Posterior vena cava (tissue), 2 donors: Measurements from ENCODE around the gene NTN5. TPM values are rescaled to one million over a fixed set of nuclear protein-coding genes. Genes with fewer than 3 reads are reported as not detected.
"Not testable (repeated sequence)": the region's sequence is repeated elsewhere in the genome, so short reads cannot be mapped to it uniquely, and the experiment has no call there.

Experiments used
- DNase-seq: peaks from one replicate; pipeline ENCODE4 v3.0.0-alpha.2; 2020; ENCODE audit warnings: low spot score
- intact Hi-C, 2 donors: fragments of 100-400 bp; cut with DNase I; formaldehyde crosslinking; loops; one replicate each; pipeline versions ENCODE4 v1.14.1 to v1.14.2; 2022 to 2023
- total RNA-seq, 2 donors: library from RNA; stranded (reverse); fragmentation: NEBNext Ultra II Directional; extraction: Animal tissue kit (Norgen Biotek cat#: 25700); gene quantifications; one replicate each; pipeline ENCODE4 v1.2.1, GENCODE V29; 2021
- donor health status: DM: yes; HTN: yes; CAD: no.
- donor health status: DM: yes; HTN: yes; CAD: no.

Gene NTN5
- total RNA-seq, 2 donors from 2014 or later, result 0.28 to 0.38 TPM

DNA sequence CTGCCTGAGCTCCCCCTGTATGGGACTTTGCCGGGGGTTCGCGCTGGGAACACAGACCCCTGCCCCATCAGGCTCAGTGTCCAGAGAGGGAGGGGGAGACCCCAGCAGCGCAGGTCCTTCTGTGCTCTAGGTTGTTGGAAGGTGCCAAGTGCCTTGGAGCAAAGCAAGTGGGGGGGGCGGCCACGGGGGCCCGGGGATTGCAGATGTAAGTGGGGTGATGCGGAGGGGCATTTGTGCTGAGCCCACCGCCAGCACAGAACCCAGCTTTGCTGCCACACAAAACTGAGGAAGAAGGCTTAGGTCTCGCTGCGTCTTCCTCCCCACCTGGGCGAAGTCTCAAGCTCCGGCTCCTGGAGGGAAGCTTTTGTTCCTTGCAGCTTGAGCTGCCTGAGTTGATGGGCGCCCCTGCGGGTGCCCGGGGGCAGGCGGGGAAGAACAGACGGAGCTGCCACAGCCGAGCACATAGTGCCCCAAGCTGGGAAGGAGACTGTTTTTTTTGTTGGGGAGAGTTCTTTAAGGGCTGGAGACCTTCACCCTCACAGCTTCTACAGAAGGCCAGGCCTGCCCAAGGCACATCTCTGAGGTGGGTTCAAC lies 1.5 kb upstream of the NTN5 start:
- no peak for DNase-seq
- intact Hi-C loops, result loop anchor here in 1 of 2 donors (10.0 kb wide), 1 partner anchor 160 kb away; the partner anchor contains the start of gene HSD17B14

DNA sequence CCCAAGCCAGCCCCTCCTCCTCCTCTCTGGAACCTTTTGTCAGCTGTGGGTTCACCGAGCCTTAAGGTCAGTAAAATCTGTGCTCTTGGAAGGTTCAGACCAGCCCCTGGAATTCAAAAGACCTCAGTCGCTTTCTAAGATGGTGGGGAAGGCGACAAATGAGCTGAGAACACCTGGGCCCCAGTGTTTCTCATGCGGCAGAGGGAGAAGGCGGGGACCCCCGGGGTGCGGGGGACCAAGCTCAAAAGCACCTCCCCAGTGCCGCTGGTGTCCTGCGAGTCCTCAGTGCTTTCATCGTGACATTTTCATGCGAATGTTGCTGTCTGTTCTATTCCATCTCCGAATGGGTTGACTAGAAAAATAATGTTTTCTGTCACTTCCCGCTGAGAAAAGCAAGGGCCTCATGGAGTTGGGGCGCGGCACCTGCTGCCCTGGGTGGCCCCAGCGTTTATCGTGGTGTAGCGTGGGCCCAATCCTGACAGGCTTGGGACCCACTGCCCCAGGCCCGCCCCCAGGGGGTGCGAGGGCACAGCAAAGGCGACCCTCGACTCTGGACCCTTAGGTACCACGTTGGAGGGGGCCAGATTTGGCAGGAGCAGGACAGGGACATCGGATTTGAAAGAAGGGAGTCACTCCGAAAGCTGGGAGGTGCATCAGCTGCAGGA lies 751 bp upstream of the NTN5 start:
- no peak for DNase-seq
- intact Hi-C loops, result loop anchor here in 1 of 2 donors (10.0 kb wide), 1 partner anchor 161 kb away; the partner anchor contains the start of gene HSD17B14

DNA sequence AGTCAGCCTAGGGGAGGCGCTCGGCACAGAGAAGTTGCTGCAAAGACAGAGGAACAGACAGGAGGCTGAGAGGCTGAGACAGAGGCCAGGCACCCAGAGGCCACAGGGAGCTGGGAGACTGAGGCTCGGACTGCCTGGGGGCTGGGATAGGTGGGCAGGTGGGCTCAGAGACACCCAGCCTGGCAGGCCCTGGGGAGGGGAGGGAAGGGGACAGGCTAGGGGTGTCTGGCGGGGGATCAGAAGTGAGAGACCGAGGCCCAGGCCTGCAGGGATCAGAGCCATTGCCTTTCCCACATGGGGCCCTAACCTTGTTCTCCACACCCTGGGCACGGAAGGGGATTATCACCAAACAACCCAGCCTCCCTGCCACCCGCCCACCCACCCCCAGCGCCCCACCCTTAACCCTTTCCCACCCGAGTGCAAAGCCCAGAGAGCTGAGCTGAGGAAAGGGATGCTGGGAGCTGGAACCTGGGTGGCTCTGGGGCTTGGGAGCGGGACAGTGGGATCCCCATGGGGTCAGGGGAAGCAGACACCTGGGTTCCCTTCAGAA lies 1.3 kb downstream of the NTN5 start:
- intact Hi-C loops, result loop anchor here in 1 of 2 donors (10.0 kb wide), 1 partner anchor 163 kb away; the partner anchor contains the start of gene HSD17B14
- no peak for DNase-seq

DNA sequence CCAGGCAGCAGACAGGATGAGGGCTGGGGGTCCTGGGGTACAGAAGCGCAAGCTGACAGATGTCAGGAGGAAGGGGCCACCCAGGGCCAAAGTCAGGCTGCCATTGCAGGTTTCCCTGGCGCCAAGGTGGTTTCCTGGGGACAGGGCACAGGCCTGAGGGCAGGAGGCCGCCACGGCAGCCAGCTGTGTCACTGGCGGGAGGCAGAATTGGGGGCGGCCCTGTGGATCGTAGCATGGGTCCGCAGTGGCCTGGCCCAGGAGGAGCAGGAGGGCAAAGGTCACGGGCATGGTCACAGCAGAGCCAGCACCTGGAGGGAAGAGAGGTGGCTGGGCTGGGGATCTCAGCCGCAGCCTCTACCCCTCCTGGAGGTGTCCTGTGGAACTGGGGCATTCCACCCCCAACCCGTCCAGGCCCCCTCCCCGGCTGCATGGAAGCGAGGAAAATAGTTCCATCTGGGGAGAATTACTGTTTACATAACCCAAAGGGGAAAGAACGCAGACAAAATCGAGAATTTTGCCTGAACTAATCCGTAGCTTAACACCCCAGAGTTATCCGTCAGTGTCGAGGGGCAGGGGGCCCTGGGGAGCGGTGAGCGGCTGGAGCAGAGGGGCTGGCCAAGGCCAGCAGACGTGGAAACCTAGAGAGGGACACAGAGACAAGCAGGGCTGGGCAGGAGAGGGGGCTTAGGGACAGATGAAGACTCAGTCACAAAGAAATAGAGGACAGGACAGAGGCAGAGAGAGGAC lies 1.9 kb downstream of the NTN5 start:
- no peak for DNase-seq
- intact Hi-C loops, result loop anchor here in 1 of 2 donors (10.0 kb wide), 1 partner anchor 164 kb away; the partner anchor contains the start of gene HSD17B14

DNA sequence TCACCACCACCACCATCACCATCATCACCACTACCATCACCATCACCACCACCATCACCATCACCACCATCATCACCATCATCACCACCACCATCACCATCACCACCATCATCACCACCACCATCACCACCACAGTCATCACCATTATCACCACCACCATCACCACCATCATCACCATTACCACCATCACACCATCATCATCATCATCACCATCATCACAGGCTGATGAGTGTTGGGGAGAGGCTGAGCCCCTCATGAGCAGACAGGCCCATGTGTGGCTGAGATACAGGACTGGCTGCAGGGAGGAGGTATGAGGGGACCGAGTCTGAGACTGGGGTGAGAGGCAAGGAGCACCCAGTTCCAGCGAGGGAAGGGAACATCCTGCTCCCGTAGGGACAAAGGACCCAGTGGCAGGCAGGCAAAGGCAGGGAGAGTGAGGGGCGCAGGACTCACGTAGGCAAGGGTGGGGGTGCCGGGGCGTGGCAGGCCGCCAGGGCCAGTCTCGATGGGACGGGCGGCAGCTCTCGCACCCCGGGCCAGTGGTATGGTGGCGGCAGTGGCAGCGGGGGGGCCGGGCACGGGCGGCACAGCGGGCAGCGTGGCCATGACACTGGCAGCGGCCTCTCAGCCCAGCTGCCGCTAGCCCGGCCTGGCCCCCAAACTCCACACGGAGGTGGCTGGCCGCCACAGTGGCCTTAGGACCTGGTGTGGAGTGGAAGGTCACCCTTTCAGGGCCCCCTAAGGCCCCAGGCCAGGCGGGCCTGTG lies 2.7 kb downstream of the NTN5 start:
- intact Hi-C loops, result loop anchor here in 1 of 2 donors (10.0 kb wide), 1 partner anchor 165 kb away; the partner anchor contains the start of gene HSD17B14

DNA sequence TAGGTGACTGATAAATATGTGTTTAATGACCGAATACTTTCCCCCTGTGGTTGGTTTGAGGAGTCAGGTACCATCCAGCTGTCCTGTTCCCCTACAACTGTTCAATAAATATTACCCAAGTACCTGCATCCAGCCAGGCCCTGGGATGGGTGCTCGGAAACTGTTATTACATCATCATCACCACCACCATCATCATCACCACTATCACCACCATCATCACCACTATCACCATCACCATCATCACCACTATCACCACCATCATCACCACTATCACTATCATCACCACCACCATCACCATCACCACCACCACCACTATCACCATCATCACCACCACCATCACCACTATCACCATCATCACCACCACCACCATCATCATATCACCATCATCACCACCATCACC lies 4.1 kb downstream of the NTN5 start:
- no peak for DNase-seq
- intact Hi-C loops, result no loop called here

More for the DNA sequence above, 2.7 kb downstream of the NTN5 start:
- DNase-seq, result no peak

DNA sequence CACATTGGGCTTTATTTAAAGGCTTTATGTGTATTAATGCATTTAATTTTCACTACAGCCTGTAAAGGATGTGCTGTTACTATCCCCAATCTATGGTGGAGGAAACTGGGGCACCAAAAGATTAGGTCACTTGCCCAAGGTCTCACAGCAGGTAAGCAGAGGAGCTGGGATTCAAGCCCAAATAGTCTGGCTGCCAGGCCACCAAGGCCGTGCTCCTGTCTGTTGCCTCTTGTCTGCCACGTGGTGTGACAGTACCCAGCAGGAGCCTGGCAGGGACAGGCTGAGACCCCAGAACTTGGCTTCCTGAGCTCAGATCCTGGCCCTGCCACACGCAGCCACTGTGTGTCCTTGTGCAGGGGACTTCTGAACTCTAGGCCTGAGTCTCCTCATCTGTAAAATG lies 4.5 kb downstream of the NTN5 start:
- DNase-seq, result no peak
- intact Hi-C loops, result no loop called here

DNA sequence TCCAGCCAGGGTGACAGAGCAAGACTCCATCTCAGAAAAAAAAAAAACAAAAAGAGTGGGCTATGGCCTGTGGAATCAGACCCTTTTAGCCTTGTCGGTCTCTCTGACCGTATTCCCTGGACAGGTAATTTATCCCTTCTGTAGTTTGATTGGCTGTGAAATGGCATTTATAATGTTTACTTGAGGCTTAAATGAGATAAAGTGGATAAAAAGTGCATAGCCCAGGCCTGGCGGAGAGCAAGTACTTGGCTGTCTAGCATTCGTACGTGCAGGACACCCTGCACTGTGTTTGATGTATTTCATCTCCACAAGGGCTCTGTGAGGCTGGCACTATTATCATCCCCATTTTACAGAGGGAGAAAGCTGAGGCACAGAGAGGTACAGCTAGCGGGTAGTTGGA lies 7.0 kb downstream of the NTN5 start:
- intact Hi-C loops, result no loop called here

DNA sequence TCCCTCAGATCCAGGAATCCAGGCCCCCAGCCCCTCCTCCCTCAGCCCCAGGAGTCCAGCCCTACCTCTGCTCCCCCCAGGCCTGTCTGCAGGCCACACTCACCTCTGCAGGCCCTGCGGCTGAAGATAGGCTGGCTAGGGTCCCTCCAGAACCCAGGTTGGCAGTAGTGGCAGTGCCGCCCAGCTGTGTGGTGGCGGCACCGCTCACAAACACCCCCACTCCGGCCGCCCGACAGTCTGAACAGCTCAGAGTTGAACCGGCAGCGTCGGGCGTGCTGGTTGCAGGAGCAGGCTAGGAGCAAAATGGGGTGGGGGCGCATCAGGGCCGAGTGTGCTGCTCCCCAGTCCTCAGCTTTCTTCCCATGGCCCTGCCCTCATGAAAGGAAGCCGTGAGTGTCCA lies 8.3 kb downstream of the NTN5 start:
- DNase-seq, result no peak
- intact Hi-C loops, result no loop called here

More for the DNA sequence above, 7.0 kb downstream of the NTN5 start:
- DNase-seq, result no peak

DNA sequence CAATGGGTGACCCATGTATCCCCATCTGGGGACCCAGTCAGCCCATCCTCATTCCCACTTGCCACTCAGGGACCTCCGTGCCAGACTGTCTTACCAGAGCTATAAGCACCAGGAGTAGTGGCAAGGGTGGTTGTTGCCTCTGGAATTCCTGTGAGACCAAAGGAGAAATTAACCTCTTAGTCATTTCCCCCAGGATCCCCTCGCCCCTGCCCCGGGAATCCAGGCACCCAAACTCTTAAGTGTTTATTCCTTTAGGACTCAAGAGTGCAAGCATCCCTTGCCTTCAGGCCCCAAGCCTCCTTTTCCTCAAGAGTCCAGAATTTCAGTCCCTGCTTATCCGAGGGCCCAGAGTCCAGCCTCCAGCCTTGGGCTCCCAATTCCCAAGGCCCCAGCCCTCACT lies 9.2 kb downstream of the NTN5 start:
- intact Hi-C loops, result no loop called here
- peak; percentile 51 for DNase-seq

DNA sequence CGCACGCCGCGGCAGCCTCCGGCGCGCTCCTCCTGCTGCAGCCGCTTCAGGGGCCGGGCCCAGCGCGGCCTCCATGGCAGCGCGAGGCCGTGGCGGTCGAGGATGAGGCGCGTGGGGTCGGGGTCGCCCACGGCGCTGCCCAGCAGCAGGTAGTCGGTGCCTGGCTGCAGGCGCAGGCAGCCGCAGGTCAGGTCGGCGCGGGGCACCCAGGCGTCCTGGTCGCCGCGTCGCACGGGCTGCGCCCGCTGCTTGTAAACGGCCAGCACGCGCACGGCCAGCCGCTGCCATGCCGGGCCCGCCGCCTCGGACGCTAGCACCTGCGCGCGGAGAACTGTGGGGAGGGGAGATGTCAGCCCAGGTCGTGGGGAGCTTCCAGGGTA lies 11.1 kb downstream of the NTN5 start:
- intact Hi-C loops, result no loop called here
- DNase-seq, result no peak

DNA sequence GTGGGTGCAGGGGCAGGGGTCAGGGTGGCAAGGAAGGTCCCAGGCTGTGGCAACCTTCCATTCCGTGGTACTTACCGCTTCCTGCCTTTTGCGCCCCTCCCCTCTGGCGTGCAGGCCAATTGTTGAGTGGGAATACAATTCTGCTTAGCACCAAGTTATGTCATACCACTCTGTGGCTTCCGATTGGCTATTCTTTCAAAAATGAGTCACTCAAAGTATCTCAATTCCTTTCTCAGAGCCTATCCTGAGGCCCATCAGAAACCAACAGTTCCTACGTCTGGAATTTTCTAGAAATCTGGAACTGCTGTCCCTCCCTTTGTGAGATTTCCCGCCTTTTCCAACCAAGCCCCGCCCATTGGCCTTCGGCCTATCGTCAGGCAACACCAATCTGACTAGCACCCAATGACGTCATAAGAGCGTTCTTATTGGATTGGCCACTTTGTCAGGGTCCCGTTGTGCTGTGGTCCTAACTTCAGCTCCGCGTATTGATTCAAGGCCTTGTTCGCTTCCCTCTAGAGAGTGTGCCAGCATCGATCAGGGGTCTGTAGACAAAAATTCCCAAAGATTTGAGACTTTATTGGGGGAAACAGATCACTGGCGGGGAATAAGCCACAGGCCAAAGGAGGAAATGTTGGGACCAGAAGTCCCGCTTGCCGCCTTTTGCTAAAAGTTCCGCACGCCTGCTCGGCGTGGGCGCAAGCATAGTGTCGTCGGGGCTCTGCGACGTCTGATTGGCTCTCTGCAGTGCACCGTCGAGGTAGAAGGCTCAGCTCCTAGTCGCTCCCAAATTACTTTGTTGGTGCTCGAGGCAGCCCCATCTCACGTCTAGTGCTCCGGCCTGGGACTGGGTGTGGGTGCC lies 11.7 kb downstream of the NTN5 start:
- intact Hi-C loops, result no loop called here
- DNase-seq, result peak; percentile 96

DNA sequence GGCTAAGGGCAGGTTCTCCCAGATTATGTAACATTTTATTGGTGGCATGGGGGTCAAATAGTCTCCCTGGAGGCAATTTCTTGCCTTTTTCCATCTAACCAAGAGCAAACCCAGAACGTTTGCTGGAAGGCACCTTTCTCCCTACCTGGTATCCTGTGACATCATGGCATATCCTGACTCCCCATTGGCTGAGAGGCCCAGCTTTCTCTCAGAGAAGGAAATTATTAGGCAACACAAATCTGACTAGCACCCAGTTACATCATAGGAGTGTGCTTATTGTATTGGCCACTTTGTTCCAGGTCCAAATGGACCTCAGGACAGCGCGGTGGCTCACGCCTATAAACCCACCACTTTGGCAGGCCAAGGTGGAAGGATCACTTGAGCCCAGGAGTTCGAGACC lies 13.0 kb downstream of the NTN5 start:
- DNase-seq, result no peak
- intact Hi-C loops, result loop anchor here in 1 of 2 donors (10.0 kb wide), 1 partner anchor 175 kb away; the partner anchor contains the start of gene HSD17B14

DNA sequence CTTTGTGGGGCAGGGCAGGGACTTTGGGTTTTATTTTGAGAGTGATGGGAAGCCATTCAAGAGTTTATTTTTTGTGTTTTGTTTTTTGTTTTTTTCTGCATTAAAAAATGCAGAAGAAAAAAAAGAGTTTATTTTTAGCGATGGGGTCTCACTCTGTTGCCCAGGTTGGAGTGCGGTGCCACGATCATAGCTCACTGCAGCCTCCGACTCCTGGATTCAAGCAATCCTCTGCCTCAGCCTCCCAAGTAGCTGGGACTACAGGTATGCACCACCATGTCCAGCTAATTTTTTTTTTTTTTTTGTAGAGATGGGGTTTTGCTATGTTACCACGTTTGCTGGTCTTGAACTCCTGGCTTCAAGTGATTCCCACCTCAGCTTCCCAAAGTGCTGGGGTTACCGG lies 14.3 kb downstream of the NTN5 start:
- intact Hi-C loops, result loop anchor here in 1 of 2 donors (10.0 kb wide), 1 partner anchor 176 kb away; the partner anchor contains the start of gene HSD17B14

DNA sequence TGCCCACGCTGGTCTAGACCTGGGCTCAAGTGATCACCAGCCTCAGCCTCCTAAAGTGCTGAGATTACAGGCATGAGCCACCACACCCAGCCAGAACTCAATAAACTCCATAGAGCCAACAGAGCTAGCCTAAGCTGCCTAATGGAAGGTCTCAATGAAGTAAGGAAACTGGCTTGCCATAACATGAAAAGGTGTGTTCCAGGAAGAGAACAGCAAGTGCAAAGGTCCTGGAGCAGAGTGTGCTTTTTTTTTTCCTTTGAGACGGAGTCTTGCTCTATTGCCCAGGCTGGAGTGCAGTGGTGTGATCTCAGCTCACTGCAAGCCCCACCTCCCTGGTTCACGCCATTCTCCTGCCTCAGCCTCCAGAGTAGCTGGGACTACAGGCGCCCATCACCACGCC lies 15.0 kb downstream of the NTN5 start:
- intact Hi-C loops, result loop anchor here in 1 of 2 donors (10.0 kb wide), 1 partner anchor 177 kb away; the partner anchor contains the start of gene HSD17B14
- DNase-seq, result not testable (repeated sequence)

More for the DNA sequence above, 14.3 kb downstream of the NTN5 start:
- DNase-seq, result no peak

DNA sequence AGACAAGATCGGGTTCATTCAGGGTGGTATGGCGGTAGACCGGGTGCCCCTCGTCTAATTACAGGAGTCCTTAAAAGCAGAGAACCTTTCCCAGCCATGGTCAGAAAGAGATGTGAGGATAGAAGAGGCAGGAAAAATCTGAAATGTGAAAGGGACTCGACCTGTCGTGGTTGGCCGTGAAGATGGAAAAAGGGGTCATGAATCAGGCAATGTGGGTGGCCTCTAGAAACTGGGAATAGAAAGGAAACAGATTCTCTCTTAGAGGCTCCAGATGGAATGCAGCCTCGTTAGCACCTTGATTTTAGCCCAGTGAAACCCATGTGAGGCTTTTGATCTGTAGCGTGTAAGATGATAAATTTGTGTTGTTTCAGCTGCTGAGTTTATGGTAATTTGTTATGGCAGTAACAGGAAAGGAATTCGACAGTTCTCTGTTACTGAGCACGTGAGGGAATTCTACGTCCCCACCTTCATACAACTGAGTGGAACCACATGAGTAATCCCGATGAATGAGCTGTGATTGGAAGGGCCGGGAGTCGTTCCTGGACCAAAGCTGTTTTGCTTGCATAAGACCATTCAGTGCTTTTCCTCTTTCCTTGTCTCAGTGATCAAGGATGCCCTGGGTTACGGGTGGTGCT lies 15.9 kb downstream of the NTN5 start:
- intact Hi-C loops, result loop anchor here in 1 of 2 donors (10.0 kb wide), 1 partner anchor 178 kb away; the partner anchor contains the start of gene HSD17B14
- no peak for DNase-seq
